ENCODE data around the gene AGBL5.

- TF ChIP-seq CTCF (conservative IDR thresholded peaks at IDR 0.05; ENCODE audit: low read length) (no peak), EZH2phosphoT487 (IDR thresholded peaks at IDR 0.05; ENCODE audit: borderline replicate concordance, low read depth, low read length) (no peak)
These were observed 12.0 kb upstream of the AGBL5 start for GRCh38 chr2:27039426-27039825.

All from OCI-LY7 (cell line).